H1 (cell line): Measurements from ENCODE around the gene FAT2. TPM values are rescaled to one million over a fixed set of nuclear protein-coding genes. Genes with fewer than 3 reads are reported as not detected.

ENCODE experiments used
- CTCF ChIA-PET: fragments of 300-600 bp; sonication (Branson Sonifier 250); formaldehyde crosslinking; loops from one replicate; lab custom pipeline; 2021; ENCODE audit not compliant: partially characterized antibody; lab: Charles Lee
- POLR2A ChIA-PET: fragments of 300-600 bp; sonication (Branson Sonifier 250); formaldehyde crosslinking; loops from one replicate; lab custom pipeline; 2021; ENCODE audit warnings: inconsistent platforms; ENCODE audit not compliant: partially characterized antibody; lab: Charles Lee
- DNase-seq, 2 experiments: peaks; one replicate each; pipeline versions ENCODE4 v3.0.0 to v3.0.0-alpha.2; 2010 to 2022; ENCODE audit warnings: low spot score in 2 of 2, low read depth in 1 of 2, mixed read lengths in 1 of 2
- FAIRE-seq: peaks from 2 replicates; lab custom pipeline; 2011; peaks lifted over from hg19 to GRCh38; lab: Jason Lieb, UNC
- H2AFZ ChIP-seq: 2 replicates; pipeline ENCODE4 v1.8.1; 2012; ENCODE audit warnings: low read length, inconsistent platforms
- H2AK5ac ChIP-seq: 2 replicates; pipeline ENCODE4 v1.6.1; 2013; ENCODE audit warnings: low read depth, low read length
- H2BK120ac ChIP-seq: replicated peaks from 2 replicates; pipeline ENCODE3; 2013; ENCODE audit warnings: low read depth, low read length, inconsistent platforms
- H2BK12ac ChIP-seq: 2 replicates; pipeline ENCODE4 v1.6.1; 2013; ENCODE audit warnings: low read depth, low read length
- H2BK15ac ChIP-seq: 2 replicates; pipeline ENCODE4 v1.6.1; 2013; ENCODE audit warnings: low read length
- H2BK20ac ChIP-seq: 2 replicates; pipeline ENCODE4 v1.6.1; 2013; ENCODE audit warnings: low read length
- H2BK5ac ChIP-seq: 2 replicates; pipeline ENCODE4 v1.6.1; 2013; ENCODE audit warnings: low read depth, low read length
- H3K14ac ChIP-seq: 2 replicates; pipeline ENCODE4 v1.6.1; 2013; ENCODE audit warnings: inconsistent platforms; ENCODE audit not compliant: insufficient read length
- H3K18ac ChIP-seq: 2 replicates; pipeline ENCODE4 v1.6.1; 2013; ENCODE audit warnings: low read length; ENCODE audit errors: extremely low read depth
- H3K23ac ChIP-seq: 2 replicates; pipeline ENCODE4 v1.6.1; 2013; ENCODE audit warnings: inconsistent platforms; ENCODE audit not compliant: insufficient read length
- H3K23me2 ChIP-seq: 2 replicates; pipeline ENCODE4 v1.6.1; 2013; ENCODE audit warnings: low read depth, low read length
- H3K27ac ChIP-seq: 2 replicates; pipeline ENCODE4 v1.6.1; 2011; ENCODE audit warnings: low read depth, low read length, inconsistent platforms
- H3K27me3 ChIP-seq, 4 experiments: replicated peaks in 1 of 4; 1 replicate in 1 of 4; 2 replicates in 3 of 4; pipeline versions ENCODE4 v1.6.1 to v1.8.1; 2011 to 2013; ENCODE audit warnings: low read length in 3 of 4, mild to moderate bottlenecking in 3 of 4, inconsistent platforms in 2 of 4, mixed read lengths in 2 of 4, moderate library complexity in 1 of 4; ENCODE audit not compliant: control insufficient read depth in 3 of 4, insufficient read depth in 3 of 4; ENCODE audit errors: extremely low read depth in 1 of 4
- H3K36me3 ChIP-seq, 4 experiments: 2 replicates each; pipeline versions ENCODE4 v1.6.1 to v1.8.1; 2011 to 2013; ENCODE audit warnings: mild to moderate bottlenecking in 4 of 4, low read length in 3 of 4, moderate library complexity in 2 of 4, control low read depth in 1 of 4, inconsistent platforms in 1 of 4; ENCODE audit not compliant: insufficient read depth in 4 of 4, control insufficient read depth in 2 of 4
- H3K4ac ChIP-seq: replicated peaks from 2 replicates; pipeline ENCODE3; 2013; ENCODE audit warnings: low read length, low read depth, mixed read lengths, inconsistent platforms; ENCODE audit not compliant: insufficient read length
- H3K4me1 ChIP-seq, 4 experiments: replicated peaks in 1 of 4; 1 replicate in 1 of 4; 2 replicates in 3 of 4; pipeline versions ENCODE4 v1.6.1 to v1.8.1; 2011 to 2013; ENCODE audit warnings: low read length in 3 of 4, inconsistent platforms in 2 of 4, mixed read lengths in 1 of 4; ENCODE audit not compliant: insufficient read depth in 4 of 4, control insufficient read depth in 3 of 4
- H3K4me2 ChIP-seq, 2 experiments: 2 replicates each; pipeline versions ENCODE4 v1.6.1 to v1.8.1; 2011 to 2013; ENCODE audit warnings: low read depth in 2 of 2, low read length in 2 of 2, control low read depth in 1 of 2, inconsistent platforms in 1 of 2, mild to moderate bottlenecking in 1 of 2; ENCODE audit not compliant: insufficient read depth in 1 of 2
- H3K4me3 ChIP-seq, 4 experiments: fragments of 200-600, 300-600 bp in 1 of 4; sonication (generic), shearing (Covaris generic), sonication (Bioruptor Twin) in 1 of 4; 2 replicates each; pipeline versions ENCODE4 v1.5.1 to v1.8.1; 2011 to 2016; ENCODE audit warnings: low read length in 4 of 4, low read depth in 3 of 4, control low read depth in 2 of 4, inconsistent platforms in 2 of 4, mild to moderate bottlenecking in 2 of 4, mixed read lengths in 1 of 4, moderate library complexity in 1 of 4; ENCODE audit not compliant: insufficient read depth in 2 of 4; ENCODE audit errors: extremely low read depth in 1 of 4
- H3K56ac ChIP-seq: replicated peaks from 2 replicates; pipeline ENCODE3; 2013; ENCODE audit warnings: low read depth, mild to moderate bottlenecking, mixed read lengths, low read length, inconsistent platforms; ENCODE audit not compliant: insufficient read length
- H3K79me1 ChIP-seq: 2 replicates; pipeline ENCODE4 v1.6.1; 2013; ENCODE audit warnings: low read depth, low read length, control low read depth
- H3K79me2 ChIP-seq, 2 experiments: 2 replicates each; pipeline versions ENCODE4 v1.6.1 to v1.8.1; 2012 to 2013; ENCODE audit warnings: low read length in 2 of 2, mild to moderate bottlenecking in 2 of 2, inconsistent platforms in 1 of 2; ENCODE audit not compliant: insufficient read depth in 2 of 2, control insufficient read depth in 1 of 2
- H3K9ac ChIP-seq, 4 experiments: replicated peaks in 1 of 4; 1 replicate in 1 of 4; 2 replicates in 3 of 4; pipeline versions ENCODE4 v1.6.1 to v1.8.1; 2011 to 2013; ENCODE audit warnings: low read depth in 3 of 4, low read length in 3 of 4, control low read depth in 2 of 4, mild to moderate bottlenecking in 2 of 4, moderate library complexity in 2 of 4, inconsistent platforms in 1 of 4; ENCODE audit errors: extremely low read depth in 1 of 4
- H3K9me3 ChIP-seq, 2 experiments: 2 replicates each; pipeline versions ENCODE4 v1.6.1 to v1.8.1; 2012 to 2013; ENCODE audit warnings: mild to moderate bottlenecking in 2 of 2, moderate library complexity in 2 of 2, control low read depth in 1 of 2, inconsistent platforms in 1 of 2, low read depth in 1 of 2, low read length in 1 of 2, mixed read lengths in 1 of 2; ENCODE audit not compliant: insufficient read depth in 2 of 2
- H4K20me1 ChIP-seq, 2 experiments: replicated peaks in 1 of 2; 2 replicates each; pipeline versions ENCODE3 to v1.8.1; 2011 to 2013; ENCODE audit warnings: inconsistent platforms in 2 of 2, low read length in 2 of 2, mild to moderate bottlenecking in 1 of 2; ENCODE audit not compliant: insufficient read depth in 2 of 2, control insufficient read depth in 1 of 2
- H4K5ac ChIP-seq: 2 replicates; pipeline ENCODE4 v1.6.1; 2013; ENCODE audit warnings: low read length, low read depth, mixed read lengths, inconsistent platforms; ENCODE audit not compliant: insufficient read length
- H4K8ac ChIP-seq: 2 replicates; pipeline ENCODE4 v1.8.0; 2013; ENCODE audit warnings: mild to moderate bottlenecking, moderate library complexity, low read length, inconsistent platforms; ENCODE audit not compliant: insufficient read depth; ENCODE audit errors: extremely low read depth
- H4K91ac ChIP-seq: replicated peaks from 2 replicates; pipeline ENCODE3; 2013; ENCODE audit warnings: low read length, mixed read lengths, inconsistent platforms; ENCODE audit not compliant: insufficient read length
- ATF3 ChIP-seq: IDR thresholded peaks from 2 replicates; pipeline ENCODE4 v1.6.1; 2011; ENCODE audit warnings: low read depth, mild to moderate bottlenecking, low read length; ENCODE audit not compliant: insufficient read depth
- BRCA1 ChIP-seq: IDR thresholded peaks from 2 replicates; pipeline ENCODE4 v1.6.1; 2012; ENCODE audit warnings: low read depth, low read length, improper control_type of control experiment
- FOSL1 ChIP-seq: IDR thresholded peaks from 2 replicates; pipeline ENCODE4 v1.6.1; 2011; ENCODE audit warnings: mild to moderate bottlenecking, low read depth, low read length, moderate library complexity; ENCODE audit not compliant: insufficient read depth
- HDAC6 ChIP-seq: IDR thresholded peaks from one replicate; pipeline ENCODE4 v1.7.1; 2012; ENCODE audit warnings: low read depth, mild to moderate bottlenecking, inconsistent platforms, low read length, moderate library complexity
- KDM4A ChIP-seq: IDR thresholded peaks from one replicate; pipeline ENCODE4 v1.7.1; 2012; ENCODE audit warnings: low read depth, mild to moderate bottlenecking, moderate library complexity, low read length, inconsistent platforms; ENCODE audit not compliant: severe bottlenecking
- MAFK ChIP-seq: IDR thresholded peaks from 2 replicates; pipeline ENCODE4 v1.6.1; 2012; ENCODE audit warnings: low read depth, mild to moderate bottlenecking, improper control_type of control experiment, low read length
- NANOG ChIP-seq: IDR thresholded peaks from 2 replicates; pipeline ENCODE4 v1.6.1; 2011; ENCODE audit warnings: low read length, low read depth, mild to moderate bottlenecking, inconsistent platforms; ENCODE audit not compliant: insufficient read depth, poor library complexity, severe bottlenecking
- POLR2AphosphoS5 ChIP-seq: IDR thresholded peaks from 2 replicates; pipeline ENCODE4 v1.6.1; 2011; ENCODE audit warnings: low read depth, low read length
- POU5F1 ChIP-seq: IDR thresholded peaks from 2 replicates; pipeline ENCODE4 v1.6.1; 2011; ENCODE audit warnings: low read depth, mild to moderate bottlenecking, low read length, moderate library complexity
- SIN3A ChIP-seq, 2 experiments: IDR thresholded peaks in 1 of 2; conservative IDR thresholded peaks in 1 of 2; 2 replicates each; pipeline ENCODE4 v1.6.1; 2011 to 2012; ENCODE audit warnings: low read length in 2 of 2, improper control_type of control experiment in 1 of 2, low read depth in 1 of 2, mild to moderate bottlenecking in 1 of 2
- TAF7 ChIP-seq: optimal IDR thresholded peaks from 2 replicates; pipeline ENCODE3; 2011; ENCODE audit warnings: low read depth, mild to moderate bottlenecking, inconsistent platforms, low read length, moderate library complexity, borderline replicate concordance
- WGBS, 2 experiments: shearing (Covaris generic) in 1 of 2; methylation state at CpG; one replicate each; pipeline versions ENCODE4 v1.1.6 to v1.1.7; 2013 to 2015; ENCODE audit warnings: low lambda C conversion rate in 2 of 2, mixed read lengths in 2 of 2, inconsistent platforms in 1 of 2, low coverage in 1 of 2, missing lambda C conversion rate in 1 of 2; ENCODE audit not compliant: insufficient replicate concordance in 2 of 2, insufficient coverage in 1 of 2, insufficient read length in 1 of 2; ENCODE audit errors: extremely low coverage in 1 of 2, missing lambda C conversion rate in 1 of 2; 5-methylcytosine and 5-hydroxymethylcytosine counted together
- polyA plus RNA-seq, 7 experiments: library from polyadenylated mRNA; depleted of rRNA in 3 of 7; stranded (reverse) in 5 of 7; unstranded in 2 of 7; fragments of >200 nt in 5 of 7; fragments of 200-250 nt in 2 of 7; gene quantifications; 1 replicate in 5 of 7; 2 replicates in 1 of 7; 4 replicates in 1 of 7; pipeline versions ENCODE4 v1.2.1 to v1.2.3, GENCODE V29; 2011 to 2013; ENCODE audit warnings: missing spikeins in 2 of 7, mixed read lengths in 2 of 7
- total RNA-seq: library from RNA; stranded (reverse); fragmentation: NEBNext Ultra II Directional; extraction: Animal tissue kit (Norgen Biotek cat#: 25700); gene quantifications from 2 replicates; pipeline ENCODE4 v1.2.1, GENCODE V29; 2021

FAT2 gene
- total and polyA plus RNA-seq, 2 of the 8 experiments (the other 6 are each of a cell fraction or from before 2014, with no cell fraction given) = 0.12 to 0.30 TPM

- Histone ChIP-seq H2AFZ (no peak overlapping the region), H3K23ac (no peak overlapping the region), H2BK15ac (0 out of 2 replicates have a peak overlapping the region, but pooled peaks have one; percentile 40), H4K5ac (no peak overlapping the region), H4K20me1 (no peaks in the 10 kb centered on the region), H3K4me3 (no peak overlapping the region), H3K4ac (no peak overlapping the region), H3K27me3 (no peaks in the 10 kb centered on the region; a peak in 2 of 7 replicates), H2BK5ac (0 out of 2 replicates have a peak overlapping the region, but pooled peaks have one; percentile 26), H3K18ac (no peak overlapping the region), H4K8ac (no peak overlapping the region), H3K9ac (no peak overlapping the region), H2AK5ac (no peak overlapping the region), H3K14ac (no peak overlapping the region), H2BK20ac (peak overlapping the region; percentile 67; the same call in 1 of the 2 replicates), H3K9me3 (no peaks in the 10 kb centered on the region), H2BK12ac (no peak overlapping the region), H3K36me3 (no peaks in the 10 kb centered on the region), H3K23me2 (no peaks in the 10 kb centered on the region; the same call in 1 of the 2 replicates), H3K4me1 (peaks cover 0 to 6% (median 4%) of the 10 kb centered on the region in 4 experiments; a peak in 5 of 7 replicates), H3K79me1 (no peaks in the 10 kb centered on the region), H3K4me2 (no peak overlapping the region), H3K79me2 (no peaks in the 10 kb centered on the region), H3K56ac (no peak overlapping the region), H3K27ac (no peak overlapping the region), H2BK120ac (no peak overlapping the region), H4K91ac (no peak overlapping the region)
- 87% methylated on average over 6 of the region's 6 CpGs; no CpG with 5 or more reads in 1 of the 2 experiments for WGBS, 2 experiments
- ChIA-PET CTCF (interaction anchor here (1.0 to 2.4 kb wide), 7 partner anchors 10 to 67 kb away, joined by 3 to 7 read pairs (median 5); no protein-coding TSS in a partner anchor), POLR2A (interaction anchor here (0.6 kb wide), 1 partner anchor 1469 kb away, joined by 3 read pairs; no protein-coding TSS in a partner anchor)
- FAIRE-seq (no peak), DNase-seq (no peak)
- TF ChIP-seq ATF3 = no peak
- TF ChIP-seq MAFK = no peak
- no peak for TF ChIP-seq NANOG
- TF ChIP-seq BRCA1 = no peak
- TF ChIP-seq POLR2AphosphoS5 = no peak
- TF ChIP-seq HDAC6 = no peak
- no peak for TF ChIP-seq FOSL1
- no peak for TF ChIP-seq KDM4A
- no peak for TF ChIP-seq SIN3A (conservative IDR thresholded peaks at IDR 0.05 in 1 of 2, IDR thresholded peaks at IDR 0.05 in 1 of 2; ENCODE audit: low read depth in 1 of 2, low read length in 2 of 2)
- TF ChIP-seq POU5F1 = no peak
- TF ChIP-seq TAF7 = no peak
Measured at GRCh38 chr5:151589878-151590570, 1.1 kb downstream of the FAT2 start.
